ENCODE measurements around the gene RNF103. TPM values are rescaled to one million over a fixed set of nuclear protein-coding genes. Genes with fewer than 3 reads are reported as not detected.

Gene RNF103
- total RNA-seq, 1 experiment from 2014 or later, result 24.5 TPM

DNA sequence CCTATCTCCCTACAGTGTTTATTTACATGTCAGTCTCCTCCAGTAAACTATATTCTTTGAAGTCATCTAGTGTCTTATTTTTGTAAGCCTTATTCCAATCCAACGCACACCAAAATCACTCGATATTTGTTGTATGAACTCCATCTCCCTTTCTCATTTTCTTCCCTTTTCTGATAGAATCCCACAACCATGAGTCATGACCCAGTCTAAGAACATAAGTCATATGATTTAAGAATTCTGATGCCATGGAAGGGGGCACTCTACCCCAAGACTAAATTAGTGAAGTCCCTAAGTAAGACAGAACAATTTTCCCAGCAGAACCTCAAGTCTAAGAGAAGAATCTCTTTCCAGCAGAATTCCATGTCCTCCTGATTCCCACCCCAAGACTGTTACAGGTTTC lies 65.8 kb downstream of the RNF103 start:
- POLR2A ChIA-PET (ENCODE audit: unreplicated experiment), result no interaction called here
- no TSS peak for BruUV-seq (replicated peaks)
- TF ChIP-seq, protein P1, sequence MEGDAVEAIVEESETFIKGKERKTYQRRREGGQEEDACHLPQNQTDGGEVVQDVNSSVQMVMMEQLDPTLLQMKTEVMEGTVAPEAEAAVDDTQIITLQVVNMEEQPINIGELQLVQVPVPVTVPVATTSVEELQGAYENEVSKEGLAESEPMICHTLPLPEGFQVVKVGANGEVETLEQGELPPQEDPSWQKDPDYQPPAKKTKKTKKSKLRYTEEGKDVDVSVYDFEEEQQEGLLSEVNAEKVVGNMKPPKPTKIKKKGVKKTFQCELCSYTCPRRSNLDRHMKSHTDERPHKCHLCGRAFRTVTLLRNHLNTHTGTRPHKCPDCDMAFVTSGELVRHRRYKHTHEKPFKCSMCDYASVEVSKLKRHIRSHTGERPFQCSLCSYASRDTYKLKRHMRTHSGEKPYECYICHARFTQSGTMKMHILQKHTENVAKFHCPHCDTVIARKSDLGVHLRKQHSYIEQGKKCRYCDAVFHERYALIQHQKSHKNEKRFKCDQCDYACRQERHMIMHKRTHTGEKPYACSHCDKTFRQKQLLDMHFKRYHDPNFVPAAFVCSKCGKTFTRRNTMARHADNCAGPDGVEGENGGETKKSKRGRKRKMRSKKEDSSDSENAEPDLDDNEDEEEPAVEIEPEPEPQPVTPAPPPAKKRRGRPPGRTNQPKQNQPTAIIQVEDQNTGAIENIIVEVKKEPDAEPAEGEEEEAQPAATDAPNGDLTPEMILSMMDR (conservative IDR thresholded peaks at IDR 0.05), result no peak
- TF ChIP-seq EZH2 (IDR thresholded peaks at IDR 0.05; ENCODE audit: low read depth), result no peak
- H3F3A ChIP-seq (ENCODE audit: insufficient read depth, low read depth), result peaks cover 3% of the 10 kb centered on the region; the same call in 1 of the 2 replicates
- no peaks in the 10 kb centered on the region for H3K27me3 ChIP-seq (ENCODE audit: insufficient read depth, low read depth)
- no peak overlapping the region for H3K4me3 ChIP-seq
- H3K9me3 ChIP-seq (ENCODE audit: insufficient read depth, low read depth), result no peaks in the 10 kb centered on the region
- CTCF ChIA-PET, result interaction anchor here (0.5 kb wide), 1 partner anchor 116 kb away, joined by 4 read pairs; no protein-coding TSS in a partner anchor
- H3K4me1 ChIP-seq (replicated peaks; ENCODE audit: insufficient read depth), result peaks cover 7% of the 10 kb centered on the region
- no peak for DNase-seq
- intact Hi-C loops (cut with micrococcal nuclease; ENCODE audit: unreplicated experiment), result no loop called here
- H3K79me2 ChIP-seq (ENCODE audit: low read depth), result peaks cover 66% of the 10 kb centered on the region
- H4K20me1 ChIP-seq (ENCODE audit: insufficient read depth), result peaks cover 3% of the 10 kb centered on the region; the same call in 1 of the 2 replicates
- H3K9me2 ChIP-seq (ENCODE audit: insufficient read depth), result no peaks in the 10 kb centered on the region
- no peak overlapping the region for H3K27ac ChIP-seq
- peaks cover 7% of the 10 kb centered on the region; the same call in 1 of the 2 replicates for H3K36me3 ChIP-seq (ENCODE audit: low read depth)
- H3K4me2 ChIP-seq, result no peak overlapping the region
- no peak overlapping the region for H2AFZ ChIP-seq

DNA sequence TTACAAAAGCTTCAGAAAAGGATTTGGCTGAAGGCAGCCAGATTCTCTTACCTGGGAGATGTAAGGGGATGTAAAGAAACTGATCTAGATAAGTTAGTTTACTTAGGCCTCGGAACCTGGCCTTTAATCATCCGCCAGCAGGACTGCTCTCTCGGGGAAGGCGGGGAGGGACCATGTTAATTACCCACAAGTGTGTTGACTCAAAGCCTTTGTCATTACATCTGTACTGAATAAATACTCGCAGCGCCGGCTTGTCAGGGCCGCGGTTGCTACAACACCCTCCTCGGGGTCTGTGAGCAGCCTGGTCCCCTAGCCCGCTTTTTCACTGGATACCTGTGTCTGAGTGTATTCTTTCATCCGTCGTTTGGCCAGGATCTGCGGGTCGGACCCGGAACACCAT lies 67.2 kb downstream of the RNF103 start:
- Histone ChIP-seq H3K4me3 (no peak overlapping the region), H3K9me3 (ENCODE audit: insufficient read depth, low read depth) (peaks cover 3% of the 10 kb centered on the region; the same call in 1 of the 2 replicates), H3K4me2 (no peak overlapping the region), H3K79me2 (ENCODE audit: low read depth) (peaks cover 53% of the 10 kb centered on the region), H3F3A (ENCODE audit: insufficient read depth, low read depth) (peaks cover 3% of the 10 kb centered on the region; the same call in 1 of the 2 replicates), H3K9me2 (ENCODE audit: insufficient read depth) (no peaks in the 10 kb centered on the region), H3K4me1 (replicated peaks; ENCODE audit: insufficient read depth) (no peaks in the 10 kb centered on the region), H3K27me3 (ENCODE audit: insufficient read depth, low read depth) (no peaks in the 10 kb centered on the region), H3K27ac (no peak overlapping the region), H4K20me1 (ENCODE audit: insufficient read depth) (peaks cover 3% of the 10 kb centered on the region; the same call in 1 of the 2 replicates), H3K36me3 (ENCODE audit: low read depth) (peaks cover 12% of the 10 kb centered on the region; the same call in 1 of the 2 replicates), H2AFZ (no peak overlapping the region)
- intact Hi-C loops (cut with micrococcal nuclease; ENCODE audit: unreplicated experiment), result no loop called here
- ChIA-PET POLR2A (ENCODE audit: unreplicated experiment) (no interaction called here), CTCF (no interaction called here)
- DNase-seq, result no peak
- no TSS peak for BruUV-seq (replicated peaks)
- TF ChIP-seq, protein P1 (conservative IDR thresholded peaks at IDR 0.05), result no peak
- TF ChIP-seq EZH2 (IDR thresholded peaks at IDR 0.05; ENCODE audit: low read depth), result no peak

Other genes with a start within 250 kb of the RNF103 start
- 31.8 and 39.3 TPM in 2 replicates for gene KDM3A, start 182.5 kb downstream of the RNF103 start, total RNA-seq (2021)
- 108 and 120 TPM in 2 replicates for gene CHMP3, start 60.4 kb downstream of the RNF103 start, total RNA-seq (2021)
- 27.2 and 39.3 TPM in 2 replicates for gene RMND5A, start 96.4 kb upstream of the RNF103 start, total RNA-seq (2021)
- gene CD8A, start 167.0 kb upstream of the RNF103 start, total RNA-seq (2021), result 0.28 and 0.45 TPM in 2 replicates
- not detected in 2 replicates for gene CD8B, start 238.0 kb upstream of the RNF103 start, total RNA-seq (2021)

All from PC-9 (cell line).